HG03342 (cell line): ENCODE data around the gene HJURP.

ENCODE experiments used
- ATAC-seq: cut with Tn5 transposase; IDR thresholded peaks from one replicate; pipeline ENCODE4 v1.9.1; 2021; ENCODE audit warnings: mild to moderate bottlenecking, moderate library complexity; ENCODE audit not compliant: unreplicated experiment

Gene HJURP

DNA sequence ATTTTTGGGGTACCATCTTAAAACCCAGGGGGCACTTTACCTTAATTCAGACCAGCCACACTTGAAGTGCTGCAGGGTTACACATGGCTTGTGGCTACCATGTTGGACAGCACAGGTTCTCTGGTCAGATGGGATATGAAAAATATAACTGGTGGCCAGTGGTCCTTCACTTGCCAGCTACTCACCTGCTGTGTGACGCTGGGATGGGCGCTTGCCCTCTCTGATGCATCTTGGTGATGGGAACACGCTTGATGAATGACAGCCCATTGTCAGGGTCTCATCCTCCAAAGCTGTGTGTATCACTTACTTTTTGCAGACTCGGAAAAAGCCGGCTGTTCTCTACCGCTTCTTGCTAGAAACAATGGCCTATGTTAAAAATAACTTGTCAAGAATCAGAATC lies 22.5 kb downstream of the HJURP start:
- ATAC-seq, result no peak

DNA sequence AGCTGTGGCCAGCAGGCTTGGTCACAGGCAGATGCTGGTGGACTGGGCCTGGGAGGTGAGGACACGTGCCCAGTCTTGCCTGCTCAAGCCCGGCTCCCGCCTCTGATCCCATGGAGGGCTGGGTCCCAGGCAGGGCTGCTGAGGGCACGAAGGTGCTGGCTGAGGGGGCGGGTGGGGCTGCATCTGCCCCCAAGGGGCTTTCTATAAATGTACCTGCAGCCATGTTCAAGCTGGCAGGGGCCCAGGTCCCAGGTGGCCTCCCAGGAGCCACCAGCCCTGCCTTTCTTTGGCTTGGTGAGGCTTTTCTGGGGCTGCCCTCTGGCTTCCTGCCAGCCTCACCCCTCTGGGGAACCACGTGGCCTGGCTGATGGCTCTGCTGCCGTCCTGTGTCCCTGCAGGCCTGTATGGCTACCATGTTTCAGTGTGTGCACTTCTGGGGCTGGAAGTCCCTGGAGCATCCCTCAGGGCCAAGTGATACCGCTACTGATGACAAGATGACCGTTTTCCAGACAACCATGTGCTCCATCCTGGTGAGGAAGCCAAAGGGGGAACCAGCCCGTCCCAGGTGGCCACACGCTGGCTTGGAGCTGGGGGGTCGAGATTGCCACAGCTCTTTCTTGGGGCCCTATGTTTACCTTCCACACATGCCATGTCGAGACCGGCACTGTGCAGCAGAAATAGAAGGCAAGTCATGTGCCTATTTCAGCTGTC lies 23.2 kb downstream of the HJURP start:
- ATAC-seq, result no peak

DNA sequence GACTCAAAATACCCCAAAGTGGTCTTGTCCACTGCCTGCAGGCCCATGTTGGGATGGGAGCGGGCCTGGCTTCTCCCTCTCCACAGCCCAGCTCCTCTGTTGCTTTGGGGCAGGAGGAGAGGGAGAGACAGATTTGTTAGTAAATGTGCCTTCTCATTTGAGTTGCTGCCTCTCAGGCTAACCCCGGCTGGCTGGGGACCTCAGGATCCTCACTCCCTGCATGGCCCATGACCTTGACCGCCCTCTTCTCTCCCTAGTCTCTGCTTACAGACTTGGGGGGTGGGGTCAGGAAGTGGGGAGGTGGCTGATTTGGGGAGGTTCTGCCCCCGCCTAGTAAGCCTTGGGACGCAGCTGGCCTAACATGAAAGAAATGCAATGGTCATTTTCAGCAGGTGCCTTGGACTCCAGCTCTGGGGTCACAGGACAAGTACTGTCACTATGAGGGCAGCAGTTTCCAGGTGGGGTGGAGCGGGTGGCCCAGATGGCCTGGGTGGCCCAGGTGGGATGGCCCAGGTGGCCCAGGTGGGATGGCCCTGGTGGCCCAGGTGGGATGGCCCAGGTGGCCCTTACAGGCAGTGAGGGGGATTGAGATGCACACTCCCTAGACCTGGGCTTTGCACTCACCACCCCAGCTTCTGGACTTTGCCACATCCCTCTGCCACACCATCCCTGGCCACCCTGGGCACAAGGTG lies 24.1 kb downstream of the HJURP start:
- ATAC-seq, result no peak

DNA sequence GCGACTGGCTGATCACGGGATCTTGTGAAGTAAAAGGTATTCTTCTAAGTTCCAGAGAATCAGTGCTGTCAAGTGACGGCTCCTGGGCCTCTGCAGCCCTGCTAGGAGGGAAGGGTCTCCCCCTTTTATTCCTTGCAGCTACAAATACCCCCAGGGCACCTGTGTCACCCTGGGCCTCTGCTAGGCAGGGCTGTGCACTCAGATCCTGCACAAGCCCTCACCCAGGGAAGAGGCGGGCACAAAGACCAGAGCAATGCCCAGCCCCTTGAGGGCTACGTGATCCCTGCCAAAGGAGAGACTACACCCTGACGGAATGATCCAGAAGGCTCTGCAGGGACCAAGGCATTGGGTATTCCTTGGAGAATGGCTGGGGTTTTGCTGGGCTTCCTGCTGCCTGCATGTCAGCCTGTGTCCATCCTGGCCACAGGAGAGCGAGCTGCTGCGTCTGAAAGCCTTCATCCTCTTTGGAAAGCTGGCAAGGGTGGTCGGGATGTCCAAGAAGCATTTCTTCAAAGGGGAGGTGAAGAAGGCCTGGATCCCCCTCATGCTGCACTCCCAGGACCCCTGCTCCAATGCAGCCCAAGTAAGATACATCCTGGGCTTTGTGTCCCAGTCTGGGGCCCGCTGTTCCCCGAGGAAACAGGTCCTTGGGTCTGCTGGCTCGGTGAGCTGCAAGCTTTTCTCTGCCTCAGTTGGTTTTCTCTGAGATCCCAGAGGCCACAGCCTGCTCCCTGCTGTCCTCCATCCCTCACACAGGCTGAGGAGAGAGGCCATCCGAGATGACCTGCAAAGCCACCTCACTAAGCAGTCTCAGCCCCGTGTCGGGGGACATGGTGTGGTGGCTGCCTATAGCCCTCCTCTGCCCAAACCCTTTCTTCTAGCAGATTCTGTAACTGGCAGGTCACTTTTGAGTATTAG lies 24.9 kb downstream of the HJURP start:
- ATAC-seq, result no peak

DNA sequence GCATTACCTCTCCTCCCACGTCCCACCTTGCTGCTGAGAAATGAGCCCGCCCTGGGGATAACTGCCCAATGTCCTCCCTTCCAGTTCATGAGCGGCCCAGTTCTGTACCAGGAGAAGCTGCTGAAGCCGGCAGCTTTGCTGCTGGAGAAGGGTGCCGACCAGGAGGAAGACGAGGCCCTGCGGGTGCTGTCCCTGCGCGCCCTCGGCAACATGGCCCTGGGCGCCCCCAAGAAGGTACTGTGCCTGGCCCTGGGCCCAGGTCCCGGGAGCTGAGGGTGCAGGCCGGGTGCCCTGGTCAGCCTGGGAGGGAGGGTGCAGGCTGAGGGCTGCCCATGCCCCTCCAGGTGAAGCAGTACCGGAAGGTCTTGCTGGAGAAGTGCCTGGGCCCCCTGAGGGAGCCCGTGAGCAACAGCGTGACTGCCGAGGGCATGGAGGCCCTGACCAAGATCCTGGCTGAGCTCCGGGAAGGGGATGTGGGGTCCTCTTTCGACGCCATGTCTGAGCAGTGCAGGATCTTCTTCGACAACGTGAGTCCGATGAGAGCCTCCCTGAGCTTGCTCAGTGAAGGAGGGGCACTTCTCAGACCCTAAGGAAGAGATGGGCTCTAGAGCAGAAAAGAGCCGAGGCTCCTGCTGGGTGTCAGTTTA lies 25.7 kb downstream of the HJURP start:
- ATAC-seq, result no peak

DNA sequence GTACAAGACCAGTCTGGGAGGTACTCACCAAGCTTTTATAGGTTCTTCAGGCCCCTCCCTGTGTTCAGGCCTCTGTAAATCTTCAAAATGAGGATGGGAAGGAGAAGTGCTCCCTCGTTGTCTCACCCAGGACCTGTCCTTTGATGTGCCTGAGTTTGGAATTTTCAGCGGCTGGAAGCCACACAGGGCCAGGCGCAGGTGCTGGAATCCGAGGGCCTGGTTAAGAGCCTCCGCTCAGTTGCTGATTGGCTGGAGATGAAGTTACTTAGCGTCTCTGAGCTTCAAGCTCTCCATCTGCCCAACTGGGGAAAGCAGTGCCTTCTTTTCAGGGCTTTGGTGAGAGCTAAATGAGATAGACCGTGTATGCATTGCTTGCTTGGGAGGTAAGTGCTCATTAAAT lies 30.0 kb downstream of the HJURP start:
- no peak for ATAC-seq

DNA sequence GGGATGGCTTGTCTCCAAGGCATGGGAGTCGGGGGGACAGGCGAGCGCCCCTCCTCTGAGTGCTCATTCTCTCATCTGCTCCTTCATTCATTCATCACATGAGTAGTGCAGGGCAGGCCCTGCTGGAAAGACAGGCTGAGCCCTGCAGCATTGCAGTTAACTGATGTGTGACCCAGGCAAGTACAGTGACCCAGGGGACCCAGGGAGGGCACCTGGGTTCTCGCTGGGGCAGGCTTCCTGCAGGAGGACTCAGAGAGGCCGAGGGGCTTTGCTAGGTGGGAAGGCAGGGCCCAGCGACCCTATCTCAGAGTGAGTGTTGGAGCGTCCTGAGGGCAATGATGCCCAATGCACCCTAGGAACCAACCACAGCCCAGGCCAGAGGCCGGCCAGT lies 30.6 kb downstream of the HJURP start:
- no peak for ATAC-seq

DNA sequence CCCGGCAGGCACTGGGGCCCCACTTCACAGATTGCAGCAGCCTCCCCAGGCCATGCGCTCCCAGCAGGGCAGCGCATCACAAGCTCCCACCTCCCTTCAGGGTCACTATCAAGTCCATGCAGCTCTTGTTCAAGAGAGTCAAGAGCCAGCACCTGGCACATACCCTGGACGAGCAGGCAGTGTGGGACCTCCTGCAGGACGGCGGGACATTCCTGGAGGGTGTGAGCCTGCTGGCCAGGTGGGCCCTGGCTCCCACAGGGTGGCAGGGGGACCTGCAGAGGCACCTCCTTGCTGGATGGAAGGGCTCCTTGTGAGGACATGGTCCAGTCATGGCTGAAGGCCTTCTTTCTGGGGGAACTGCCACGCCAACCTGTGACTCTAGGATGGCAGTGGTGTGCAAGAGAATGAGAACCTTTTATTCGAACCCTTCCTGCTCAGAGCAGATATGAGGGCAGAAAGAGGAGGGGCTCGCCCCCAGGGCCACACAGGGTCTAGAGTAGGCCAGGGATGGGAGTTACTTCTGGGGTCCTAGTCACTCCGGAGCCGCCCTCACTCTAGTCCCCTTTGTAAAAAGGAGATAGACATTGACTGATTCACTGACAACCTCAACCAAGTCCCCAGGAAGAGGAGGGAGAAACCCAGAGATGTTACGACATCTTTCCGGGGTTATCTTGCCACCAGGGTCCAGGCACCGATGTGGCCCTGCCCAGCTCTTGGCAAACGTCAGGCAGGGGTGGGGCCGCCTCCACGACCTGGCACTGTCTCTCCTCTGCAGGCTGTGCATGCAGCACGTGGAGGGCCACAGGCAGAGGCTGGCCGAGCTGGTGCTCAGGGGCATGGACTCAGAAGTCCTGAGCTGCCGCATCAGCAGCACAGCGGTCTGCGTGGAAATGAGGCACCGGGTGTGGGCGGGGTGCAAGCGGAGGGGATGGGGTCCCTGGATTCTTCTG lies 31.3 kb downstream of the HJURP start:
- ATAC-seq, result no peak

DNA sequence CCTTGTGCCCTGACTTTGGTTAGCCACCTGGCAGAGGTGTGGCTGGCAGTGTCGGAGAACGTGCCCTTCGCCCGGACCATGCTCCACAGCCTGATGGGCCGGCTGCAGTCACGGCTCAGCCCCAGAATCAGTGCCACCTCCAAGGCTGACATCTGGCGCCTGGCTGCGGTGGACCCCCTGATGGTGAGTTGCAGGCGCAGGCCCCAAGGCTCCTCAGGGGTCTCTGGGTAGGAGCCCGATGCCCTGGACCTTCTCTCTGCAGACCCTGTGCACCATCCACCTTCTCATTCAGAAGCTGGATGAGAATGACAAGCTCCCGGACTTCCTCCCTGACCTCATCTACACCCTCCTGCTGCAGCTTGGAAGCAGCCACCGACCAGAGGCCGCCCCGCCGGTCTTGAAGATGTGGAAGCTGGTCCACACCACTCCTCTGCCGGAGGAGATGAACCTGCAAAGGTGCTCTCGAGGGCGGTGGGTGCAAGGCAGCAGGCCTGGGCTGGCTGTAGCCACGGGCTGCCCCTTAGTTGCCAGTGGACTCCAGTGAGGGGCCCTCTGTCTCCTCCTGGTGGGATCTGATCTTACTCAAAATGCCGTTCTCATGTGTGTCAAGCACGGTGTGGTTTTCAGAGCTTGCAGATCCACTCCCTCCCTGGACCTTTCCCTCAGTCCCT lies 32.1 kb downstream of the HJURP start:
- ATAC-seq, result no peak

DNA sequence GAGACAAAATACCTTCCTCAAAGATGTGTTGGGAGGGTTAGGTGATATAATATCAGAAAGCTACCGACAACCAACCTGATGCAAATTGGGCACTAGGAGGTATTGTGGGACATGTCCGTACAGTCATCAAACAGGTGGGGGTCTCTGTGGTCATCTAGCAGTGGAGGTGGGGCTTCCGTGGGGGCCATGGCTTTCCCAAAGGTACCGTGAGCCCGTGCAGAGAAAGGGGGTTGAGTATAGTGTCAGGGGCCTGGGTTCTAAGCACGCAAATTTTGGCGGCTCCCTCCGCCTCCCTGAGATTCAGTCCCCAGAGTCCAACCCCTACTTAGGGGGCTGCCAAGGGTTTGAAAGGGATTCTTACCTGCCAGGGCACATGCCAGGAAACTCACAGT lies 32.6 kb downstream of the HJURP start:
- no peak for ATAC-seq

DNA sequence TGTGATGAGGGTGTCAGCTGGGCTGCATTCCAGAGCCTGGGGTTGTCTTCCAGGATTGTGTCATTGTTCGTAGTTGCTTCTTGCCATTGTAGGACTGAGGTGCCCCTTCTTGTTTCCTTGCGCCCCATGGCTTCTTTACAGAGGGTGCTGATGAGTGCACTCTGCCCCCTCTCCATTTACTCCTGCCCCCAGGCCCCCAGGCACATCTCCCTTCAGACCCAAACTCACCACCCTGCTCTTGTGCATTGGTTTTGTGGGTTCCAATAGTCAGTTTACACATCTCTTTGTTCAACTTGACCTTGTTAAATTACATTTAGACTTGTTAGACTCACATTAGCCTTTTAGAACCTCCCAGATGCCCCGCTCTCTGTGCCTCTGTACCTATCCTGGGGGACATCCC lies 33.1 kb downstream of the HJURP start:
- ATAC-seq, result no peak

DNA sequence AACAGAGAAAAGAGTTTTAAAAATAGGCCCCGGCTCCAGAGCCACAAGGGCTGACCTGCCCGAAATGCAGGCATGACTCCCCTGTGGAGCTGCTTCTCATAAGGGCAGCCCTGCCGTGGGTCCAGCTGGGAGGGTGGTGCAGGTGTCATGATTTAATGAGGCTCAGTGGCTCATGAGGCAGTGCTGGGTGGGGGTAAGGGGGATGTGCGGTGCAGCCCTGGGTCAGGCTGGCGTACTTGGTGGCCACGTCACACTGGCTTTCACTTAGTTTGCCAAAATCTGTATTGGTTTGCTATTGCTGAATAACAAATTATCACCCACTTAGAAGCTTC lies 33.6 kb downstream of the HJURP start:
- ATAC-seq, result no peak

DNA sequence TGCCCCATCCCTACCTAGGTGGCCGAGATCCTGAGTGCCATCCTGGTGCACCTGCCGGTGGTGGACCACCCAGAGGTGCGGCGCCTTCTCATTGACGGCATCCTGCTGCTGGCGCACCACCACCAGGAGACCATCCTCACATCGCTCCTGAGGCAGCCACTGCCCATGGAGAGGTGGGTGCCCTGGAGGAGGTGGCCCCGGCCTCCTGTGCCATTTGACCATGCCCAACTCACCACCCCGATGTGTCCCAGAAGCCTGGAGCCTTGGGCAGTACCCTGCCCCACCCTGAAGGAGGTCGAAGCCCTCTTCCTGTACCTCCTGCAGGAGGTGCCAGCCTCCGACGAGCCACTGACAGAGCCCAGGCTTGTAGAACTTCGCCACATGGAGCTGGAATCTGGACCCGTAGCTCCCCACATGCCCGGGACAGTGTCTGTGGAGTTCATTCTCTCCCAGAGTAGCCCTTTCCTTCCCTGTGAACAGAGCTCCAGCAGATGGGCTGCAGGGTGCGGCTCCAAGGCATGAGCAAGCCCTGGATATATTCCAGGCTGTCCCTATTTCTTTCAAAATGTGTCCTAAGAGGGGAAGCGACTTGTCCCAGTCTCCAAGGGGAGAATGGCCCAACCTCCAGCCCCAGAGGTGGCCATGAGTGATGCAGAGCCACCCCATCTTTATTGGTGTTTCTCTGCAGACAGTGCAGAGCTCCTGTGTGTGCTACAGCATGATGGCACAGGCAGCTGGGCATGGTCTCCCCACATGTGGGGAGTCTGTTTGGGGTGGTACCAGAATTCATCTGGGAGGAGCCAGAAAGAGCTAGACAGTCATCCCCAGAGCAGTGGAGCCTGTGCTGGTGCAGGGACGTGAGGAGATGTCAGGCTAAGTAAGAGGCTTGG lies 34.2 kb downstream of the HJURP start:
- no peak for ATAC-seq

DNA sequence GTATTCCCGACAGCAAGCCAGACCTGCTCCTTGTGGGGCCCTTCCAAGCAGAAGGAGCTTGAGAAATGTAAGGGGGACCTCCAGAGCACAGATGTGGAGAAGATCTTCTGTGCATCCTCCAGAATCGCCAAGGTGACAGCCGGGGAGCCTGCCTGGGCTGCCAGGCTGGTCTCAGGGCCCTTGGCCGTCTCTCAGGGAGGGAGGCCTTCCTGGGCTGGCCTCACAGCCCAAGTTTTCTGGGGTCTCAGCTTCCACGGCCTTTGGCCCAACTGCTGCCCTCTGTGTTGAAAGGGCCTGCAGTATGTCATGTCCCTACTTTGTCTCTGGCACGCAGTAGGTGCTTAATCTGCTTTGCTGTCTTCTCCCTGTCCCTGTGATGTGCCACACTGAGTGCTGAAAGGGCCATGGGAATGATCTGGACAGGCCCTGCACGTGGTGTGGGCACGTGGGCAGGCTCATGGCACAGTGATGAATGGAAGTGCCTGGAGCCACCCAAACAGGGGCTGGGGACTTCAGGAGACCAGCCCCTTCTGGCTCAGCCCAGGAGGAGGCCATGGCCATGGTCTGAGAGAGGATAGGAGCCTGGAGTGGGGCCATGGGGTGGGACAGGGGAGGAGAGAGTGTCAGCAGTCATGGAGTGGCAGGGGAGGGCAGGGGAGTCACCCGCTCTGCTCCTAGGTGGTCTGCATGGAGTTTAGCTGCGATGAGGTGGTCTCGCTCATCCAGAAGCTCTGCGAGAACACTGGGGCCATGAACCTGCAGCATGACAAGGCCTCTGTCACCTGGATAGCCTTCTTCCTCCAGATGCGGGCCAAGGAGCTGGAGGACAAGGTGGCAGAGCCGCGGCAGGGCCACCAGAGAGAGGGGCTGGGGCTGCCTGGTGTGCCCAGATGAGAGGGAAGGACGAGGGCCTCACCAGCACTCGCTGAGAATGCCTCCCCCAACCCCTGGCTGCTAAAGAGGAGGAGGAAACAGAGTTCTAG lies 35.4 kb downstream of the HJURP start:
- no peak for ATAC-seq

DNA sequence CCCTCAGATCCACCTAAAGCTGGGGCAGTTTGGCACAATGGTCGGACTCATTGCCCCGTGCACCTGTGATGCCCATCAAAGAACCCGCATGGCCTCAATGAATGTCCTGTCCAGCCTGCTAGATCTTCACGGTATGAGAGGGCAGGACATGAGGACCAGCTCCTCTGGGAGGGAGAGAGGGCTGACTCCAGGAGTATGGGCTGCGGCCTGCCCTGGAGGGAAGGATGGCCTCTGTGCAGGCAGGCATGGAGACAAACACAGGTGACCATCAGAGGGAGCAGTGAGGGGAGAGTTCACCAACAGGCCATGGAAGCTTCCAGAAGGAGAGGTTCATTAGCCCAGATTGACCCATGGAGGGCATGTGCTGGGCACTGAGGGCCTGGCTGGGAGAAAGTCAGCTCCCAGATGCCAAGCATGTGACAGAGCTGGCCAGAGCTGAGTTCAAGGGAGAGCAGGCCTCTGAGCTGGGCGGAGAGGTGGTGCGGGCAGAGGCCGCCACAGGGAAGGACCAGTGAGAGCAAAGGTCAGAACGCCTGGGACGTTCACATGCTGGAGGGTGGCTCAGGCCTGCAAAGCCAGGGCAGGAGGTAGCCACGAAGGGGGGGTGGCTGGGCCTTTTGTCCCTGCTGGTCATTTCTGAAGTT lies 36.2 kb downstream of the HJURP start:
- ATAC-seq, result no peak

DNA sequence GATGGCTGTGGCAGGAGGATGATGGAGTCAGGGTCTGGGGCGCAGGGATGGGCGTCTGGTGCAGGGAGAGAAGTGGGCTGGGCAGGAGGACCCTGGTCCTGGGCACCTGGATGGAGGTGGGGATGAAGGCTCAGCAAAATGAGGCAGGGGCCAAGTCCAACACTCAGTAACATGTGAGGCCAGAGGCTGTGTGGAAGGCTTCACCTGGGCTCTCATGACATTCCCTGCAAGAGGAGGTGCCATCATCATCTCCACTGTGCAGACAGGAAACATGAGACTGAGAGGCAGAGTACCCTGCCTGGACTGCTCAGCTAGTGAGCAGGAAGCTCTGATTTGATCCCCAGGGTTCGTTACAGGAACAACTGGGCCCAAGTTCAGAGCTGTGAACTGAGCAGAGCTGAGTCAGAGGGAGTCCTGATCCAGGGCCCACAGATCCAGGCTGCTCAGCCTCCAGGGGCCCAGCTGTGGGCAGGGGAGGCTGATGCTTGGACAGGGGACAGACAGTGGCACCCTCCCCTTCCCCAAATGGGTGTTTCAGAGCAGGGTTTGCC lies 36.9 kb downstream of the HJURP start:
- no peak for ATAC-seq

DNA sequence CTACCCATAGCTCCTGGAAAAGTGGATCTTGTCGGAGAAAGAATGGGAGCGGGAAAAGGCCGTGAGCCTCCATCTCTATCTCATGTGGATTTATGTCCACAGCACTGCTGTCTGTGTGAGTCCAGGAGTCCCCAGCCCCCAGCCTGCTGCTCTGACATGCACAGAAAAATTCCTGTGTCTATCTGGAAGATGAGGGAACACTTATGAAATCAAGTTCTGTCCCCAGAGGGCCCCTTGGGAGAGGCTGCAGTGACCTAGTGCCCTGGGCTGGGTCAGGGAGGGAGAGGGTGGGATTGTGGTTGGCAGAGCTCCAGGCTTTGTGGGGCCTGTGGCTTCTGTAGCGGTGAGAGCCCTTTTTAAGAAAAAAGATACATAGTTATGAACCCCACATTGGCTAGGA lies 37.6 kb downstream of the HJURP start:
- no peak for ATAC-seq
